Measurements from ENCODE around the gene BMP8A. TPM values are rescaled to one million over a fixed set of nuclear protein-coding genes. Genes with fewer than 3 reads are reported as not detected.

Gene BMP8A
- total RNA-seq, 1 experiment from 2014 or later, result not detected

GRCh38 chr1:39566441-39567137, 75.2 kb downstream of the BMP8A start:
- Mint-ChIP-seq H3K9me3 (ENCODE audit: unreplicated experiment) (no peaks in the 10 kb centered on the region), H3K27ac (ENCODE audit: low read depth, unreplicated experiment) (no peak overlapping the region), H3K4me3 (ENCODE audit: unreplicated experiment) (no peak overlapping the region), H3K27me3 (ENCODE audit: insufficient read depth, unreplicated experiment) (no peaks in the 10 kb centered on the region), H3K4me1 (ENCODE audit: insufficient read depth, unreplicated experiment) (no peaks in the 10 kb centered on the region), H3K36me3 (ENCODE audit: insufficient read depth, unreplicated experiment) (peaks cover 100% of the 10 kb centered on the region)
- DNase-seq (ENCODE audit: unreplicated experiment), result no peak
- intact Hi-C loops (cut with micrococcal nuclease), result no loop called here
- POLR2A ChIA-PET, result interaction anchor here (0.7 to 2.9 kb wide), 3 partner anchors 9 to 967 kb away, joined by 3 to 24 read pairs (median 3); partner anchors contain the start of gene PABPC4
- TF ChIP-seq, protein P1, sequence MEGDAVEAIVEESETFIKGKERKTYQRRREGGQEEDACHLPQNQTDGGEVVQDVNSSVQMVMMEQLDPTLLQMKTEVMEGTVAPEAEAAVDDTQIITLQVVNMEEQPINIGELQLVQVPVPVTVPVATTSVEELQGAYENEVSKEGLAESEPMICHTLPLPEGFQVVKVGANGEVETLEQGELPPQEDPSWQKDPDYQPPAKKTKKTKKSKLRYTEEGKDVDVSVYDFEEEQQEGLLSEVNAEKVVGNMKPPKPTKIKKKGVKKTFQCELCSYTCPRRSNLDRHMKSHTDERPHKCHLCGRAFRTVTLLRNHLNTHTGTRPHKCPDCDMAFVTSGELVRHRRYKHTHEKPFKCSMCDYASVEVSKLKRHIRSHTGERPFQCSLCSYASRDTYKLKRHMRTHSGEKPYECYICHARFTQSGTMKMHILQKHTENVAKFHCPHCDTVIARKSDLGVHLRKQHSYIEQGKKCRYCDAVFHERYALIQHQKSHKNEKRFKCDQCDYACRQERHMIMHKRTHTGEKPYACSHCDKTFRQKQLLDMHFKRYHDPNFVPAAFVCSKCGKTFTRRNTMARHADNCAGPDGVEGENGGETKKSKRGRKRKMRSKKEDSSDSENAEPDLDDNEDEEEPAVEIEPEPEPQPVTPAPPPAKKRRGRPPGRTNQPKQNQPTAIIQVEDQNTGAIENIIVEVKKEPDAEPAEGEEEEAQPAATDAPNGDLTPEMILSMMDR (IDR thresholded peaks at IDR 0.05; ENCODE audit: unreplicated experiment), result no peak
- BruUV-seq (replicated peaks), result no TSS peak
- CTCF ChIA-PET, result no interaction called here

DNA sequence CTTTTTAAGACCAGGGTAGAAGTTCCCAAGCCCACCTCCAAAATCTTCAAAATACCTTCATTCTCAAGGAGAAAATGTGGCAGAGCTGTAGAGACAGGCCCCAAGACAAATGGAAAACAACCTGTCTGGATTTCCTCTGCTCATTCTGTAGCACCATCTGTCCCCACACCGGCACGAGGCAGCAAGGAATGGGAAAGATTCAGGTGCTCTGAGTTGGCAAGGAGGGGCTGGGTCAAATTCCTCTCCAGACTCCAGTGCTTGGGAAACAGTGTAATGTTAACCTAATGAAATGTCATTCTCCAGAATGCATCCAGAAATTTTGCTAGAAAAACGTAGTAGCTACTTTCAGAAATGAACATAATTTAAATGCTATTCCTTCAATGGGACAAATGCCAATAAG, 75.9 kb downstream of the BMP8A start:
- ChIA-PET POLR2A (interaction anchor here (0.7 kb wide), 1 partner anchor 966 kb away, joined by 3 read pairs; no protein-coding TSS in a partner anchor), CTCF (no interaction called here)
- no TSS peak for BruUV-seq (replicated peaks)
- Mint-ChIP-seq H3K4me1 (ENCODE audit: insufficient read depth, unreplicated experiment) (no peaks in the 10 kb centered on the region), H3K9me3 (ENCODE audit: unreplicated experiment) (no peaks in the 10 kb centered on the region), H3K27ac (ENCODE audit: low read depth, unreplicated experiment) (no peak overlapping the region), H3K27me3 (ENCODE audit: insufficient read depth, unreplicated experiment) (no peaks in the 10 kb centered on the region), H3K36me3 (ENCODE audit: insufficient read depth, unreplicated experiment) (peaks cover 100% of the 10 kb centered on the region), H3K4me3 (ENCODE audit: unreplicated experiment) (no peak overlapping the region)
- DNase-seq (ENCODE audit: unreplicated experiment), result no peak
- intact Hi-C loops (cut with micrococcal nuclease), result no loop called here
- TF ChIP-seq, protein P1 (IDR thresholded peaks at IDR 0.05; ENCODE audit: unreplicated experiment), result no peak

DNA sequence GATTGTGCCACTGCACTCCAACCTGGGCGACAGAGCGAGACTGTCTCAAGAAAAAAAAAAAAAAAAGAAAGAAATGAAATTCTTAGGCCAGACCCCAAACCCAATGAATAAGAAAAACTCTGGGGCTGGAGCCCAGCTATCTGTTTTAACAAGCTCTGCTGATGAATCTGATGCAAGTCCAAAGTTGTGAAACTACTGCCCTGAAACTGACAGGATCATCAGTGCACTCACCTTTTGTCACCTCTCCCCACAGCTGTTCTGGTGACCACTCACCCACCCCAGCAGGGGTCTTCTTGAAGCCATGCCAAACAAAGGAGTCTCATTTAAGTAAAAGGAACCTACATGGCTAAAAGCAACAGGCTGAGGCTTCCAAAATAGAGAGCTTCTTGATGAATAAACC, 76.8 kb downstream of the BMP8A start:
- no TSS peak for BruUV-seq (replicated peaks)
- no peak for DNase-seq (ENCODE audit: unreplicated experiment)
- Mint-ChIP-seq H3K9me3 (ENCODE audit: unreplicated experiment) (no peaks in the 10 kb centered on the region), H3K27me3 (ENCODE audit: insufficient read depth, unreplicated experiment) (no peaks in the 10 kb centered on the region), H3K4me1 (ENCODE audit: insufficient read depth, unreplicated experiment) (peaks cover under 1% of the 10 kb centered on the region), H3K27ac (ENCODE audit: low read depth, unreplicated experiment) (no peak overlapping the region), H3K4me3 (ENCODE audit: unreplicated experiment) (no peak overlapping the region), H3K36me3 (ENCODE audit: insufficient read depth, unreplicated experiment) (peaks cover 100% of the 10 kb centered on the region)
- CTCF ChIA-PET, result no interaction called here
- intact Hi-C loops (cut with micrococcal nuclease), result no loop called here
- TF ChIP-seq, protein P1 (IDR thresholded peaks at IDR 0.05; ENCODE audit: unreplicated experiment), result no peak
- POLR2A ChIA-PET, result no interaction called here

DNA sequence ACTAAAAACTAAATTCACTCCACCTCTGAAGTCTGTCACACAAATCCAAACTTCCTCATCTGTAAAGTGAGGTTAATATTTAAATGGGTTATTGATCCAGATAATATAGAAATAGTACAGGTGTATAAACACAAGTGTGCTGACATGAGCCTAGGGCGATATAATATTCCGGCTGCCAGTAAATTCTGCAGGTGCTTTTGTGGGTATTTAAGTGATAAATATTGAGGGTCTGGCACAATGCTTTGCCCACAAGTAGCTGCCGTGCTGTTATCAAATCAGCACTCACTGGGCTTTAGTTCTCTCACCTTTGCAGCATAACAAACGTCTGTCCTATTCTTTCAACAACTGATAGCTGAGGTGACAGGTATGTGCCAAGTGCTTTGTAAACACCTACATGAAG, 77.6 kb downstream of the BMP8A start:
- Mint-ChIP-seq H3K36me3 (ENCODE audit: insufficient read depth, unreplicated experiment) (peaks cover 100% of the 10 kb centered on the region), H3K4me1 (ENCODE audit: insufficient read depth, unreplicated experiment) (peaks cover 8% of the 10 kb centered on the region), H3K9me3 (ENCODE audit: unreplicated experiment) (no peaks in the 10 kb centered on the region), H3K27me3 (ENCODE audit: insufficient read depth, unreplicated experiment) (no peaks in the 10 kb centered on the region), H3K4me3 (ENCODE audit: unreplicated experiment) (no peak overlapping the region), H3K27ac (ENCODE audit: low read depth, unreplicated experiment) (no peak overlapping the region)
- TF ChIP-seq, protein P1 (IDR thresholded peaks at IDR 0.05; ENCODE audit: unreplicated experiment), result no peak
- CTCF ChIA-PET, result interaction anchor here (0.7 kb wide), 1 partner anchor 41 kb away, joined by 3 read pairs; no protein-coding TSS in a partner anchor
- no peak for DNase-seq (ENCODE audit: unreplicated experiment)
- BruUV-seq (replicated peaks), result no TSS peak
- POLR2A ChIA-PET, result interaction anchor here (0.9 kb wide), 1 partner anchor 35 kb away, joined by 3 read pairs; no protein-coding TSS in a partner anchor
- intact Hi-C loops (cut with micrococcal nuclease), result no loop called here
